ENCODE results near the gene TACSTD2.
"Not testable (repeated sequence)": the region's sequence is repeated elsewhere in the genome, so short reads cannot be mapped to it uniquely, and the experiment has no call there.

Gene TACSTD2

GRCh38 chr1:58608945-58609344, 31.9 kb upstream of the TACSTD2 start:
- H3K4me2 ChIP-seq (ENCODE audit: low read length), result no peak overlapping the region
- TF ChIP-seq CTCF (IDR thresholded peaks at IDR 0.05), result no peak
- H3K4me1 ChIP-seq, result no peaks in the 10 kb centered on the region
- no peaks in the 10 kb centered on the region for H3K79me2 ChIP-seq
- no peak overlapping the region for H3K27ac ChIP-seq
- no peak overlapping the region for H3K9ac ChIP-seq
- no peaks in the 10 kb centered on the region for H3K9me3 ChIP-seq (ENCODE audit: control insufficient read depth, low read length)
- no peak overlapping the region for H2AFZ ChIP-seq
- no peaks in the 10 kb centered on the region for H3K27me3 ChIP-seq (ENCODE audit: control insufficient read depth, insufficient read depth, low read length)
- no peaks in the 10 kb centered on the region for H3K36me3 ChIP-seq (ENCODE audit: control insufficient read depth, insufficient read depth, low read length)
- H3K4me3 ChIP-seq (ENCODE audit: low read depth, low read length), result no peak overlapping the region

GRCh38 chr1:58608297-58608696, 31.2 kb upstream of the TACSTD2 start:
- Histone ChIP-seq H3K36me3 (ENCODE audit: control insufficient read depth, insufficient read depth, low read length) (no peaks in the 10 kb centered on the region), H3K4me2 (ENCODE audit: low read length) (no peak overlapping the region), H3K27me3 (ENCODE audit: control insufficient read depth, insufficient read depth, low read length) (no peaks in the 10 kb centered on the region), H3K9ac (no peak overlapping the region), H3K4me1 (no peaks in the 10 kb centered on the region), H3K4me3 (ENCODE audit: low read depth, low read length) (no peak overlapping the region), H3K27ac (no peak overlapping the region), H3K9me3 (ENCODE audit: control insufficient read depth, low read length) (no peaks in the 10 kb centered on the region), H2AFZ (no peak overlapping the region), H3K79me2 (no peaks in the 10 kb centered on the region)
- TF ChIP-seq CTCF (IDR thresholded peaks at IDR 0.05), result no peak

GRCh38 chr1:58607391-58607790, 30.3 kb upstream of the TACSTD2 start:
- H3K4me2 ChIP-seq (ENCODE audit: low read length), result no peak overlapping the region
- no peaks in the 10 kb centered on the region for H3K9me3 ChIP-seq (ENCODE audit: control insufficient read depth, low read length)
- no peaks in the 10 kb centered on the region for H3K4me1 ChIP-seq
- no peak overlapping the region for H3K9ac ChIP-seq
- no peak overlapping the region for H2AFZ ChIP-seq
- H3K27me3 ChIP-seq (ENCODE audit: control insufficient read depth, insufficient read depth, low read length), result no peaks in the 10 kb centered on the region
- H3K4me3 ChIP-seq (ENCODE audit: low read depth, low read length), result no peak overlapping the region
- no peak overlapping the region for H3K27ac ChIP-seq
- no peak for TF ChIP-seq CTCF (IDR thresholded peaks at IDR 0.05)
- H3K79me2 ChIP-seq, result no peaks in the 10 kb centered on the region
- no peaks in the 10 kb centered on the region for H3K36me3 ChIP-seq (ENCODE audit: control insufficient read depth, insufficient read depth, low read length)

- H3K9ac ChIP-seq; H3K27ac ChIP-seq; H3K4me1 ChIP-seq; H2AFZ ChIP-seq; H3K79me2 ChIP-seq; H3K4me2 ChIP-seq (ENCODE audit: low read length); H3K36me3 ChIP-seq (ENCODE audit: control insufficient read depth, insufficient read depth, low read length); H3K9me3 ChIP-seq (ENCODE audit: control insufficient read depth, low read length); H3K27me3 ChIP-seq (ENCODE audit: control insufficient read depth, insufficient read depth, low read length); H3K4me3 ChIP-seq (ENCODE audit: low read depth, low read length): not testable (repeated sequence)
These were observed 24.9 kb upstream of the TACSTD2 start for GRCh38 chr1:58601921-58602320.

GRCh38 chr1:58597996-58598395, 20.9 kb upstream of the TACSTD2 start:
- Histone ChIP-seq H3K79me2 (no peaks in the 10 kb centered on the region), H3K4me2 (ENCODE audit: low read length) (no peak overlapping the region), H3K9me3 (ENCODE audit: control insufficient read depth, low read length) (no peaks in the 10 kb centered on the region), H3K27ac (no peak overlapping the region), H3K36me3 (ENCODE audit: control insufficient read depth, insufficient read depth, low read length) (no peaks in the 10 kb centered on the region), H2AFZ (no peak overlapping the region), H3K27me3 (ENCODE audit: control insufficient read depth, insufficient read depth, low read length) (no peaks in the 10 kb centered on the region), H3K9ac (no peak overlapping the region), H3K4me1 (no peaks in the 10 kb centered on the region), H3K4me3 (ENCODE audit: low read depth, low read length) (no peak overlapping the region)
- TF ChIP-seq CTCF (IDR thresholded peaks at IDR 0.05), result no peak
